OCI-LY7 (cell line): Measurements from ENCODE around the gene ARMH1. TPM values are rescaled to one million over a fixed set of nuclear protein-coding genes. Genes with fewer than 3 reads are reported as not detected.

ENCODE experiments used
- BruUV-seq: library from RNA; stranded (reverse); fragments of 400-500 nt; replicated peaks from 2 replicates; lab custom pipeline; 2021; lab: Mats Ljungman, UMichigan
- CTCF ChIA-PET: fragments of 300-600 bp; sonication (Branson Sonifier 250); formaldehyde crosslinking; loops from one replicate; lab custom pipeline; 2022; ENCODE audit warnings: antibody characterized with exemption; ENCODE audit not compliant: unreplicated experiment; lab: Charles Lee
- POLR2A ChIA-PET: fragments of 300-600 bp; sonication (Branson Sonifier 250); formaldehyde crosslinking; loops from one replicate; lab custom pipeline; 2022; ENCODE audit warnings: antibody characterized with exemption; lab: Charles Lee
- DNase-seq: peaks from one replicate; pipeline ENCODE4 v3.0.0-alpha.2; 2015; ENCODE audit warnings: low spot score
- H2AFZ ChIP-seq: fragments of 200-600 bp; sonication (generic), shearing (Covaris generic); 2 replicates; pipeline ENCODE4 v1.6.1; 2014; ENCODE audit warnings: mild to moderate bottlenecking, antibody characterized with exemption, low read length, moderate library complexity
- H3K27ac ChIP-seq: fragments of 200-600 bp; sonication (generic); 2 replicates; pipeline ENCODE4 v1.5.1; 2014; ENCODE audit warnings: mixed run types, low read depth, mild to moderate bottlenecking, moderate library complexity, low read length, inconsistent platforms; ENCODE audit not compliant: poor library complexity, severe bottlenecking
- H3K36me3 ChIP-seq: fragments of 200-600 bp; sonication (generic); 2 replicates; pipeline ENCODE4 v1.6.1; 2014; ENCODE audit warnings: mild to moderate bottlenecking, antibody characterized with exemption, low read length, moderate library complexity, mixed read lengths; ENCODE audit not compliant: insufficient read depth
- H3K4me1 ChIP-seq: fragments of 200-600 bp; sonication (generic); 2 replicates; pipeline ENCODE4 v1.5.1; 2014; ENCODE audit warnings: mild to moderate bottlenecking, low read length; ENCODE audit not compliant: insufficient read depth, poor library complexity, severe bottlenecking
- H3K4me2 ChIP-seq: fragments of 200-600 bp; sonication (generic); 2 replicates; pipeline ENCODE4 v1.6.1; 2014; ENCODE audit warnings: mild to moderate bottlenecking, low read length
- H3K4me3 ChIP-seq: fragments of 200-600 bp; sonication (generic); 2 replicates; pipeline ENCODE4 v1.5.1; 2014; ENCODE audit warnings: mild to moderate bottlenecking, low read depth, low read length; ENCODE audit not compliant: poor library complexity, severe bottlenecking
- H3K79me2 ChIP-seq: fragments of 200-600 bp; sonication (generic); 2 replicates; pipeline ENCODE4 v1.6.1; 2016; ENCODE audit warnings: low read depth, mild to moderate bottlenecking, low read length, moderate library complexity, mixed read lengths; ENCODE audit not compliant: insufficient read depth
- H3K9me2 ChIP-seq: fragments of 200-600 bp; sonication (generic); 2 replicates; pipeline ENCODE4 v1.6.1; 2016; ENCODE audit warnings: mild to moderate bottlenecking, low read length, mixed read lengths; ENCODE audit not compliant: insufficient read depth
- H3K9me3 ChIP-seq: fragments of 200-600 bp; sonication (generic); 2 replicates; pipeline ENCODE4 v1.6.1; 2014; ENCODE audit warnings: mild to moderate bottlenecking, mixed run types, low read length, mixed read lengths
- H4K20me1 ChIP-seq: fragments of 200-600 bp; sonication (generic); 2 replicates; pipeline ENCODE4 v1.6.1; 2014; ENCODE audit warnings: mild to moderate bottlenecking, antibody characterized with exemption, low read length, moderate library complexity, mixed read lengths; ENCODE audit not compliant: insufficient read depth
- CTCF ChIP-seq: fragments of 200-600 bp; sonication (generic); conservative IDR thresholded peaks from 2 replicates; pipeline ENCODE4 v1.5.1; 2014; ENCODE audit warnings: mild to moderate bottlenecking, antibody characterized with exemption, low read length, moderate library complexity, mixed read lengths
- EZH2phosphoT487 ChIP-seq: fragments of 200-600 bp; sonication (generic); IDR thresholded peaks from 2 replicates; pipeline ENCODE4 v1.6.1; 2018; ENCODE audit warnings: low read depth, borderline replicate concordance, mild to moderate bottlenecking, mixed run types, antibody characterized with exemption, low read length, moderate library complexity, mixed read lengths
- intact Hi-C: fragments of 100-400 bp; cut with micrococcal nuclease; formaldehyde crosslinking; loops from one replicate; pipeline ENCODE4 v1.10.0; 2022; ENCODE audit not compliant: unreplicated experiment
- total RNA-seq, 2 experiments: library from RNA; depleted of rRNA in 1 of 2; stranded (reverse); fragments of >200 nt in 1 of 2; shearing (Covaris generic) in 1 of 2; gene quantifications; 2 replicates each; pipeline ENCODE4 v1.2.3, GENCODE V29; 2014 to 2022

Gene ARMH1
- total RNA-seq, 2 experiments from 2014 or later: 7.8 to 8.9 TPM

GRCh38 chr1:44714532-44714931 is 40.0 kb downstream of the ARMH1 start:
- Histone ChIP-seq H3K9me3 (no peaks in the 10 kb centered on the region), H3K79me2 (no peaks in the 10 kb centered on the region), H3K4me2 (peak overlapping the region; percentile 66), H2AFZ (peak overlapping the region; percentile 90; the same call in 1 of the 2 replicates), H3K27ac (peak overlapping the region; percentile 96), H3K9me2 (no peaks in the 10 kb centered on the region), H4K20me1 (no peaks in the 10 kb centered on the region), H3K4me3 (no peak overlapping the region), H3K36me3 (no peaks in the 10 kb centered on the region), H3K4me1 (peaks cover 76% of the 10 kb centered on the region)
- TF ChIP-seq EZH2phosphoT487 (no peak), CTCF (no peak)
- no TSS peak for BruUV-seq
- intact Hi-C loops: no loop called here
- ChIA-PET CTCF (no interaction called here), POLR2A (interaction anchor here (0.7 to 10.3 kb wide), 7 partner anchors 8 to 591 kb away, joined by 3 to 137 read pairs (median 5); partner anchors contain the start of gene RNU5D-1)
- DNase-seq: peak; percentile 63

GRCh38 chr1:44714944-44715571 is 40.5 kb downstream of the ARMH1 start:
- no TSS peak for BruUV-seq
- Histone ChIP-seq H3K4me2 (peak overlapping the region; percentile 66), H2AFZ (peak overlapping the region; percentile 90; the same call in 1 of the 2 replicates), H4K20me1 (no peaks in the 10 kb centered on the region), H3K4me3 (peak overlapping the region; percentile 21), H3K4me1 (peaks cover 80% of the 10 kb centered on the region), H3K9me3 (no peaks in the 10 kb centered on the region), H3K9me2 (no peaks in the 10 kb centered on the region), H3K36me3 (no peaks in the 10 kb centered on the region), H3K79me2 (no peaks in the 10 kb centered on the region), H3K27ac (peak overlapping the region; percentile 96)
- peak; percentile 92 for DNase-seq
- no peak for TF ChIP-seq EZH2phosphoT487
- TF ChIP-seq CTCF: peak; percentile 97
- ChIA-PET POLR2A (interaction anchor here (0.7 to 10.3 kb wide), 6 partner anchors 8 to 36 kb away, joined by 3 to 137 read pairs (median 37); partner anchors contain the start of gene RNU5D-1), CTCF (no interaction called here)
- intact Hi-C loops: loop anchor here (1.0 kb wide), 1 partner anchor 60 kb away; no protein-coding TSS in a partner anchor

DNA sequence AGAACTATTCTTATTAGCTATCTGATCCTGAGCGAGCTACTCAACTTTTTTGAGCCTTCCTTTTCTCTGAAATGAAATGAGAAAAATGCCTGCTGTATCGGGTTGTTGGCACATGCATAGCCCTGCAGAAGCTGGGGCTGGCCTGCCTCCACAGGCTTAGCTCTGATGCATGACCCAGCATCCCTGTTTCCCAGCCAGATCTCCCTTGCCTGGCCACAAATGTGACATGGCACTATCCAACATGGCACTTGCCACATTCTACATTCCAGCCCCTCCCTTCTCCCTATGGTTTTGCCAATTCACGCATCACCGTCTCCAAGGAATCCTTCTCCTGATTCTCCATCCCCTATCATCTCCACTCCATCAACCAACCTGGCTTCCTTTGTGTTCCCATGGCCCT is 42.6 kb downstream of the ARMH1 start:
- DNase-seq: no peak
- no peak overlapping the region for H2AFZ ChIP-seq
- H3K27ac ChIP-seq: peak overlapping the region; percentile 7
- intact Hi-C loops: no loop called here
- ChIA-PET POLR2A (interaction anchor here (0.6 to 10.3 kb wide), 8 partner anchors 13 to 783 kb away, joined by 3 to 137 read pairs (median 4); partner anchors contain the start of genes ARMH1, CCDC163, MMACHC and RNU5D-1), CTCF (no interaction called here)
- no TSS peak for BruUV-seq
- no peak for TF ChIP-seq CTCF
- TF ChIP-seq EZH2phosphoT487: no peak
- no peaks in the 10 kb centered on the region for H3K9me3 ChIP-seq
- H3K4me2 ChIP-seq: peak overlapping the region; percentile 50; the same call in 1 of the 2 replicates
- H3K79me2 ChIP-seq: no peaks in the 10 kb centered on the region
- no peak overlapping the region for H3K4me3 ChIP-seq
- peaks cover 80% of the 10 kb centered on the region for H3K4me1 ChIP-seq
- H3K9me2 ChIP-seq: no peaks in the 10 kb centered on the region
- H4K20me1 ChIP-seq: no peaks in the 10 kb centered on the region
- no peaks in the 10 kb centered on the region for H3K36me3 ChIP-seq
